ENCODE results near the gene RAP2B.

RAP2B gene

GRCh38 chr3:153145454-153145853, 16.6 kb upstream of the RAP2B start:
- TF ChIP-seq POLR2AphosphoS5 (IDR thresholded peaks at IDR 0.05; ENCODE audit: low read depth, low read length) (no peak), REST (IDR thresholded peaks at IDR 0.05; ENCODE audit: insufficient read depth in 1 of 2, low read depth in 2 of 2, low read length in 2 of 2) (no peak), FOXP2 (optimal IDR thresholded peaks at IDR 0.05; ENCODE audit: borderline replicate concordance, extremely low read depth, extremely low read length, insufficient read depth) (no peak), SIN3A (IDR thresholded peaks at IDR 0.05; ENCODE audit: borderline replicate concordance, insufficient read depth, low read length) (no peak), TAF1 (IDR thresholded peaks at IDR 0.05; ENCODE audit: borderline replicate concordance, insufficient read depth, low read length) (no peak)

- no peak for TF ChIP-seq SIN3A (IDR thresholded peaks at IDR 0.05; ENCODE audit: borderline replicate concordance, insufficient read depth, low read length)
- TF ChIP-seq REST (IDR thresholded peaks at IDR 0.05; ENCODE audit: insufficient read depth in 1 of 2, low read depth in 2 of 2, low read length in 2 of 2) = no peak
- TF ChIP-seq FOXP2 (optimal IDR thresholded peaks at IDR 0.05; ENCODE audit: borderline replicate concordance, extremely low read depth, extremely low read length, insufficient read depth) = no peak
- no peak for TF ChIP-seq TAF1 (IDR thresholded peaks at IDR 0.05; ENCODE audit: borderline replicate concordance, insufficient read depth, low read length)
- TF ChIP-seq POLR2AphosphoS5 (IDR thresholded peaks at IDR 0.05; ENCODE audit: low read depth, low read length) = no peak
Measured at GRCh38 chr3:153146191-153147053, 15.6 kb upstream of the RAP2B start.

- TF ChIP-seq POLR2AphosphoS5 (IDR thresholded peaks at IDR 0.05; ENCODE audit: low read depth, low read length) (no peak), SIN3A (IDR thresholded peaks at IDR 0.05; ENCODE audit: borderline replicate concordance, insufficient read depth, low read length) (no peak), REST (IDR thresholded peaks at IDR 0.05; ENCODE audit: insufficient read depth in 1 of 2, low read depth in 2 of 2, low read length in 2 of 2) (no peak), TAF1 (IDR thresholded peaks at IDR 0.05; ENCODE audit: borderline replicate concordance, insufficient read depth, low read length) (no peak), FOXP2 (optimal IDR thresholded peaks at IDR 0.05; ENCODE audit: borderline replicate concordance, extremely low read depth, extremely low read length, insufficient read depth) (no peak)
Measured at GRCh38 chr3:153150991-153151390, 11.0 kb upstream of the RAP2B start.

GRCh38 chr3:153158189-153158588, 3.8 kb upstream of the RAP2B start:
- no peak for TF ChIP-seq TAF1 (IDR thresholded peaks at IDR 0.05; ENCODE audit: borderline replicate concordance, insufficient read depth, low read length)
- TF ChIP-seq REST (IDR thresholded peaks at IDR 0.05; ENCODE audit: insufficient read depth in 1 of 2, low read depth in 2 of 2, low read length in 2 of 2) = no peak
- TF ChIP-seq FOXP2 (optimal IDR thresholded peaks at IDR 0.05; ENCODE audit: borderline replicate concordance, extremely low read depth, extremely low read length, insufficient read depth) = no peak
- no peak for TF ChIP-seq POLR2AphosphoS5 (IDR thresholded peaks at IDR 0.05; ENCODE audit: low read depth, low read length)
- TF ChIP-seq SIN3A (IDR thresholded peaks at IDR 0.05; ENCODE audit: borderline replicate concordance, insufficient read depth, low read length) = no peak

All from PFSK-1 (cell line).